OCI-LY7 (cell line): ENCODE data around the gene BLNK. TPM values are rescaled to one million over a fixed set of nuclear protein-coding genes. Genes with fewer than 3 reads are reported as not detected.

ENCODE experiments used
- BruUV-seq: library from RNA; stranded (reverse); fragments of 400-500 nt; replicated peaks from 2 replicates; lab custom pipeline; 2021; lab: Mats Ljungman, UMichigan
- CTCF ChIA-PET: fragments of 300-600 bp; sonication (Branson Sonifier 250); formaldehyde crosslinking; loops from one replicate; lab custom pipeline; 2022; ENCODE audit warnings: antibody characterized with exemption; ENCODE audit not compliant: unreplicated experiment; lab: Charles Lee
- POLR2A ChIA-PET: fragments of 300-600 bp; sonication (Branson Sonifier 250); formaldehyde crosslinking; loops from one replicate; lab custom pipeline; 2022; ENCODE audit warnings: antibody characterized with exemption; lab: Charles Lee
- DNase-seq: peaks from one replicate; pipeline ENCODE4 v3.0.0-alpha.2; 2015; ENCODE audit warnings: low spot score
- H2AFZ ChIP-seq: fragments of 200-600 bp; sonication (generic), shearing (Covaris generic); 2 replicates; pipeline ENCODE4 v1.6.1; 2014; ENCODE audit warnings: mild to moderate bottlenecking, antibody characterized with exemption, low read length, moderate library complexity
- H3K27ac ChIP-seq: fragments of 200-600 bp; sonication (generic); 2 replicates; pipeline ENCODE4 v1.5.1; 2014; ENCODE audit warnings: mixed run types, low read depth, mild to moderate bottlenecking, moderate library complexity, low read length, inconsistent platforms; ENCODE audit not compliant: poor library complexity, severe bottlenecking
- H3K36me3 ChIP-seq: fragments of 200-600 bp; sonication (generic); 2 replicates; pipeline ENCODE4 v1.6.1; 2014; ENCODE audit warnings: mild to moderate bottlenecking, antibody characterized with exemption, low read length, moderate library complexity, mixed read lengths; ENCODE audit not compliant: insufficient read depth
- H3K4me1 ChIP-seq: fragments of 200-600 bp; sonication (generic); 2 replicates; pipeline ENCODE4 v1.5.1; 2014; ENCODE audit warnings: mild to moderate bottlenecking, low read length; ENCODE audit not compliant: insufficient read depth, poor library complexity, severe bottlenecking
- H3K4me2 ChIP-seq: fragments of 200-600 bp; sonication (generic); 2 replicates; pipeline ENCODE4 v1.6.1; 2014; ENCODE audit warnings: mild to moderate bottlenecking, low read length
- H3K4me3 ChIP-seq: fragments of 200-600 bp; sonication (generic); 2 replicates; pipeline ENCODE4 v1.5.1; 2014; ENCODE audit warnings: mild to moderate bottlenecking, low read depth, low read length; ENCODE audit not compliant: poor library complexity, severe bottlenecking
- H3K79me2 ChIP-seq: fragments of 200-600 bp; sonication (generic); 2 replicates; pipeline ENCODE4 v1.6.1; 2016; ENCODE audit warnings: low read depth, mild to moderate bottlenecking, low read length, moderate library complexity, mixed read lengths; ENCODE audit not compliant: insufficient read depth
- H3K9me2 ChIP-seq: fragments of 200-600 bp; sonication (generic); 2 replicates; pipeline ENCODE4 v1.6.1; 2016; ENCODE audit warnings: mild to moderate bottlenecking, low read length, mixed read lengths; ENCODE audit not compliant: insufficient read depth
- H3K9me3 ChIP-seq: fragments of 200-600 bp; sonication (generic); 2 replicates; pipeline ENCODE4 v1.6.1; 2014; ENCODE audit warnings: mild to moderate bottlenecking, mixed run types, low read length, mixed read lengths
- H4K20me1 ChIP-seq: fragments of 200-600 bp; sonication (generic); 2 replicates; pipeline ENCODE4 v1.6.1; 2014; ENCODE audit warnings: mild to moderate bottlenecking, antibody characterized with exemption, low read length, moderate library complexity, mixed read lengths; ENCODE audit not compliant: insufficient read depth
- CTCF ChIP-seq: fragments of 200-600 bp; sonication (generic); conservative IDR thresholded peaks from 2 replicates; pipeline ENCODE4 v1.5.1; 2014; ENCODE audit warnings: mild to moderate bottlenecking, antibody characterized with exemption, low read length, moderate library complexity, mixed read lengths
- EZH2phosphoT487 ChIP-seq: fragments of 200-600 bp; sonication (generic); IDR thresholded peaks from 2 replicates; pipeline ENCODE4 v1.6.1; 2018; ENCODE audit warnings: low read depth, borderline replicate concordance, mild to moderate bottlenecking, mixed run types, antibody characterized with exemption, low read length, moderate library complexity, mixed read lengths
- intact Hi-C: fragments of 100-400 bp; cut with micrococcal nuclease; formaldehyde crosslinking; loops from one replicate; pipeline ENCODE4 v1.10.0; 2022; ENCODE audit not compliant: unreplicated experiment
- total RNA-seq, 2 experiments: library from RNA; depleted of rRNA in 1 of 2; stranded (reverse); fragments of >200 nt in 1 of 2; shearing (Covaris generic) in 1 of 2; gene quantifications; 2 replicates each; pipeline ENCODE4 v1.2.3, GENCODE V29; 2014 to 2022

BLNK gene
- total RNA-seq, 2 experiments from 2014 or later, result 113 to 201 TPM

GRCh38 chr10:96275685-96276418 is 4.5 kb upstream of the BLNK start:
- Histone ChIP-seq H3K79me2 (peaks cover 20% of the 10 kb centered on the region), H3K27ac (peak overlapping the region; percentile 100), H3K36me3 (no peaks in the 10 kb centered on the region; the same call in 1 of the 2 replicates), H3K9me2 (no peaks in the 10 kb centered on the region), H3K9me3 (no peaks in the 10 kb centered on the region), H3K4me1 (peaks cover 83% of the 10 kb centered on the region), H3K4me2 (peak overlapping the region; percentile 19), H2AFZ (peak overlapping the region; percentile 24; the same call in 1 of the 2 replicates), H4K20me1 (no peaks in the 10 kb centered on the region), H3K4me3 (no peak overlapping the region)
- ChIA-PET POLR2A (interaction anchor here (0.7 to 9.8 kb wide), 6 partner anchors 10 to 42 kb away, joined by 3 to 176 read pairs (median 4); no protein-coding TSS in a partner anchor), CTCF (no interaction called here)
- DNase-seq, result no peak
- intact Hi-C loops, result loop anchor here (10.0 kb wide), 1 partner anchor 399 kb away; no protein-coding TSS in a partner anchor
- BruUV-seq, result no TSS peak
- TF ChIP-seq CTCF, result no peak
- TF ChIP-seq EZH2phosphoT487, result no peak

DNA sequence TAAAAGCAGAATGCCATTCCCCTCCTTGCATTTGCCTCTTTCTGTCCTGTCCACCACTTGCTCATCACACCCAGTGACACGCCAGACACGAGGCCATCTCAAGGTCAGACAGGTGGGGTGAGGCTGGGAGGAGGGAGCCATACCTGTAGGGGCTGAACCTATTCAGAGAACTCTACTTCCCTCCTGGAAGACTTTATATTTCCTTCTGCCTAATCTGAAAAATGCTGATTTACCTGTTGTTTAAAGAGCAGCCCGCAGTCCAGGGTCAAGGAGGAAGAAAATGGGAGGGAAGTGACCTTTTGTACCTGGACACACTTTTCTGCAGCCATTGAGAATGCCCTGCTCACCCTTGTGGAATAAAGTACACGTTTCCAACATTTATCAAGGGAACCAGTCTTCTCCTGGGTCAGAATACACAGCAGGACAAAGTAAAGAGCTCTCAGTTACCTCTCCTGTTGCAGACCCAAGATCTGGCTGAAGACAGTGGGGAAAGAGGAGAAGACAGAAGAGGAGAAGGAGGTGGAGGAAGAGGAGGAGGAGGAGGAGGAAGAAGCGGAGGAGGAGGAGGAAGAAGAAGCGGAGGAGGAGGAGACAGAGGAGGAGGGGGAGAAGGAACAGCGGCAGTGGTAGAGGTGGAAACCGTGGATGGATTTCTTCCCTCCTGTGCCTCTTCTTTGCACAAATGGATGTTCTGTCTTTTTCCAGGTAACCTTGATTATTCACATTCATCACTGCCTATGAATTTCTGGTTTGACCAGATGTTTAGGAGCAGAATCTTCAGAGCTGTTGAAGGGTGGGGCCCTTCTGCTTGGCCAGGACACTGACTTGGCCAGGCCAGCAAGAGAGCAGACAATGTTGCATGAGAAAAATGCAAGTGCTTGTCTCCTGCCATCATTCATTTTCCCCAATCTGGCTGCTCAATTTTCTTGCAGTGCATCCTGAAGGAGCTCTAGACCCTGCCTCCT is 1.2 kb upstream of the BLNK start:
- Histone ChIP-seq H3K4me1 (peaks cover 57% of the 10 kb centered on the region), H3K9me3 (no peaks in the 10 kb centered on the region), H4K20me1 (peaks cover 22% of the 10 kb centered on the region), H3K79me2 (peaks cover 53% of the 10 kb centered on the region), H3K9me2 (no peaks in the 10 kb centered on the region), H3K4me2 (peak overlapping the region; percentile 93), H3K4me3 (peak overlapping the region; percentile 90), H2AFZ (no peak overlapping the region), H3K36me3 (peaks cover 32% of the 10 kb centered on the region), H3K27ac (peak overlapping the region; percentile 100)
- ChIA-PET CTCF (interaction anchor here (0.7 to 1.2 kb wide), 3 partner anchors 14 to 43 kb away, joined by 3 to 9 read pairs (median 3); no protein-coding TSS in a partner anchor), POLR2A (interaction anchor here (0.7 to 9.8 kb wide), 13 partner anchors 7 to 50 kb away, joined by 3 to 176 read pairs (median 13); no protein-coding TSS in a partner anchor)
- BruUV-seq, result no TSS peak
- DNase-seq, result no peak
- no peak for TF ChIP-seq CTCF
- TF ChIP-seq EZH2phosphoT487, result no peak
- intact Hi-C loops, result loop anchor here (1.0 to 10.0 kb wide), 5 partner anchors 16 to 560 kb away; partner anchors contain the start of genes ENTPD1 and LCOR
